IMR-90 (cell line): Measurements from ENCODE around the gene BASP1. TPM values are rescaled to one million over a fixed set of nuclear protein-coding genes. Genes with fewer than 3 reads are reported as not detected.

Experiments used
- ATAC-seq: fragments of 200-7000 bp; cut with Tn5 transposase; 2 replicates; pipeline ENCODE4 v1.9.1; 2020; ENCODE audit warnings: low read depth, mild to moderate bottlenecking, moderate library complexity
- BruUV-seq: library from RNA; stranded (reverse); fragments of 400-500 nt; replicated peaks from 2 replicates; lab custom pipeline; 2021; lab: Mats Ljungman, UMichigan
- CTCF ChIA-PET: fragments of 300-600 bp; formaldehyde crosslinking; extraction: SDS; loops from one replicate; lab custom pipeline; 2021; ENCODE audit warnings: antibody characterized with exemption; lab: Yijun Ruan, JAX
- POLR2A ChIA-PET: fragments of 300-600 bp; sonication (Branson Sonifier 250); formaldehyde crosslinking; loops from one replicate; lab custom pipeline; 2022; ENCODE audit warnings: antibody characterized with exemption; ENCODE audit not compliant: unreplicated experiment; lab: Charles Lee
- DNase-seq: peaks from one replicate; pipeline ENCODE4 v3.0.0; 2013
- H2AFZ ChIP-seq: replicated peaks from 2 replicates; pipeline ENCODE3; 2013; ENCODE audit warnings: low read length, mild to moderate bottlenecking; ENCODE audit not compliant: poor library complexity
- H2AK5ac ChIP-seq: 2 replicates; pipeline ENCODE4 v1.6.1; 2013; ENCODE audit warnings: low read depth, low read length, inconsistent platforms
- H2AK9ac ChIP-seq: replicated peaks from 2 replicates; pipeline ENCODE3; 2013; ENCODE audit warnings: mild to moderate bottlenecking, low read depth, low read length, moderate library complexity; ENCODE audit not compliant: poor library complexity
- H2BK120ac ChIP-seq: 2 replicates; pipeline ENCODE4 v1.6.1; 2013; ENCODE audit warnings: low read depth, low read length, inconsistent platforms
- H2BK15ac ChIP-seq: 3 replicates; pipeline ENCODE4 v1.6.1; 2013; ENCODE audit warnings: low read depth, low read length, inconsistent platforms
- H2BK20ac ChIP-seq: 2 replicates; pipeline ENCODE4 v1.6.1; 2013; ENCODE audit warnings: low read depth, mild to moderate bottlenecking, inconsistent platforms, low read length, moderate library complexity
- H2BK5ac ChIP-seq: 2 replicates; pipeline ENCODE4 v1.6.1; 2013; ENCODE audit warnings: mild to moderate bottlenecking, low read depth, low read length, inconsistent platforms; ENCODE audit not compliant: poor library complexity, severe bottlenecking
- H3K14ac ChIP-seq: replicated peaks from 2 replicates; pipeline ENCODE4 v1.6.1; 2013; ENCODE audit warnings: low read depth, low read length, inconsistent platforms
- H3K18ac ChIP-seq: 2 replicates; pipeline ENCODE4 v1.6.1; 2013; ENCODE audit warnings: low read depth, low read length, control low read depth
- H3K23ac ChIP-seq: 2 replicates; pipeline ENCODE4 v1.6.1; 2013; ENCODE audit warnings: low read depth, low read length, inconsistent platforms
- H3K27ac ChIP-seq: 2 replicates; pipeline ENCODE4 v1.5.1; 2013; ENCODE audit warnings: mild to moderate bottlenecking, control low read depth, low read length; ENCODE audit not compliant: insufficient read depth
- H3K27me3 ChIP-seq: 2 replicates; pipeline ENCODE4 v1.6.1; 2013; ENCODE audit warnings: low read length; ENCODE audit not compliant: control insufficient read depth, insufficient read depth
- H3K36me3 ChIP-seq: 2 replicates; pipeline ENCODE4 v1.6.1; 2013; ENCODE audit warnings: low read length, mixed read lengths; ENCODE audit not compliant: control insufficient read depth, insufficient read depth
- H3K4ac ChIP-seq: 2 replicates; pipeline ENCODE4 v1.6.1; 2013; ENCODE audit warnings: low read depth, low read length, inconsistent platforms
- H3K4me1 ChIP-seq: 2 replicates; pipeline ENCODE4 v1.6.1; 2013; ENCODE audit warnings: low read length, mixed read lengths; ENCODE audit not compliant: control insufficient read depth, insufficient read depth
- H3K4me2 ChIP-seq: 2 replicates; pipeline ENCODE4 v1.6.1; 2013; ENCODE audit warnings: low read depth, mild to moderate bottlenecking, control low read depth, low read length, moderate library complexity
- H3K4me3 ChIP-seq: 2 replicates; pipeline ENCODE4 v1.5.1; 2013; ENCODE audit warnings: low read depth, mild to moderate bottlenecking, control low read depth, low read length, moderate library complexity; ENCODE audit not compliant: insufficient read depth
- H3K56ac ChIP-seq: 2 replicates; pipeline ENCODE4 v1.6.1; 2013; ENCODE audit warnings: low read length, inconsistent platforms; ENCODE audit not compliant: insufficient read depth; ENCODE audit errors: extremely low read depth
- H3K79me1 ChIP-seq, 2 experiments: 2 replicates each; pipeline ENCODE4 v1.6.1; 2013; ENCODE audit warnings: low read length in 2 of 2, inconsistent platforms in 1 of 2, low read depth in 1 of 2
- H3K9ac ChIP-seq: 2 replicates; pipeline ENCODE4 v1.6.1; 2013; ENCODE audit warnings: low read depth, low read length, control low read depth
- H3K9me1 ChIP-seq: 2 replicates; pipeline ENCODE4 v1.6.1; 2013; ENCODE audit warnings: low read length, inconsistent platforms; ENCODE audit not compliant: insufficient read depth
- H3K9me3 ChIP-seq: 2 replicates; pipeline ENCODE4 v1.6.1; 2013; ENCODE audit warnings: low read length; ENCODE audit not compliant: control insufficient read depth, insufficient read depth
- H4K20me1 ChIP-seq: 2 replicates; pipeline ENCODE4 v1.6.1; 2013; ENCODE audit warnings: low read length, inconsistent platforms; ENCODE audit not compliant: insufficient read depth
- H4K5ac ChIP-seq: 2 replicates; pipeline ENCODE4 v1.6.1; 2013; ENCODE audit warnings: mild to moderate bottlenecking, low read depth, low read length, control low read depth
- H4K8ac ChIP-seq, 2 experiments: 2 replicates each; pipeline ENCODE4 v1.6.1; 2013; ENCODE audit warnings: low read depth in 2 of 2, low read length in 2 of 2, control low read depth in 1 of 2, inconsistent platforms in 1 of 2
- H4K91ac ChIP-seq: 2 replicates; pipeline ENCODE4 v1.6.1; 2013; ENCODE audit warnings: low read depth, low read length, inconsistent platforms; ENCODE audit not compliant: insufficient read depth
- FOS ChIP-seq: fragments of 150-350 bp; IDR thresholded peaks from 2 replicates; pipeline ENCODE4 v1.6.1; 2016; ENCODE audit warnings: low read depth, low read length
- MAZ ChIP-seq: IDR thresholded peaks from 2 replicates; pipeline ENCODE4 v1.6.1; 2012; ENCODE audit warnings: low read depth, mild to moderate bottlenecking, low read length, improper control_type of control experiment, moderate library complexity, borderline replicate concordance
- RAD21 ChIP-seq: IDR thresholded peaks from 2 replicates; pipeline ENCODE4 v1.6.1; 2012; ENCODE audit warnings: low read length, improper control_type of control experiment
- WGBS, 2 experiments: methylation state at CpG; one replicate each; pipeline versions ENCODE4 v1.1.5 to v1.1.7; 2013; ENCODE audit warnings: missing lambda C conversion rate in 2 of 2; ENCODE audit not compliant: insufficient read length in 1 of 2; ENCODE audit errors: extremely low coverage in 2 of 2; 5-methylcytosine and 5-hydroxymethylcytosine counted together
- dilution Hi-C: fragments of 300-500 bp; cut with HindIII; formaldehyde crosslinking; loops from one replicate; pipeline ENCODE4 v1.14.3; 2018; ENCODE audit warnings: low sequenced_read_pairs; ENCODE audit not compliant: unreplicated experiment
- in situ Hi-C: fragments of 300-500 bp; cut with MboI; formaldehyde crosslinking; loops from 3 replicates; pipeline ENCODE4 v1.14.3; 2019; ENCODE audit warnings: low sequenced_read_pairs, inconsistent platforms, mixed read lengths
- intact Hi-C: fragments of 100-400 bp; cut with micrococcal nuclease; formaldehyde crosslinking; loops from 2 replicates; pipeline ENCODE4 v1.10.0; 2022
- polyA plus RNA-seq, 3 experiments: library from polyadenylated mRNA; depleted of rRNA; stranded (reverse); fragments of >200 nt; gene quantifications; 2 replicates each; pipeline ENCODE4 v1.2.3, GENCODE V29; 2012; ENCODE audit warnings: low replicate concordance in 1 of 3
- total RNA-seq: library from RNA; depleted of rRNA; stranded (reverse); fragments of >200 nt; gene quantifications from 2 replicates; pipeline ENCODE4 v1.2.3, GENCODE V29; 2012
- TF ChIP-seq, protein P1 (sequence below): fragments of 150-350 bp; IDR thresholded peaks from 2 replicates; pipeline ENCODE4 v1.6.1; 2016; ENCODE audit warnings: low read depth, mild to moderate bottlenecking, low read length, moderate library complexity, borderline replicate concordance
- TF ChIP-seq, protein P2 (sequence below): conservative IDR thresholded peaks from 2 replicates; pipeline ENCODE4 v1.5.1; 2012; ENCODE audit warnings: mild to moderate bottlenecking, low read depth, low read length, improper control_type of control experiment

The BASP1 gene
- total and polyA plus RNA-seq, 2 of the 4 experiments (the other 2 are of a cell fraction) = 39.6 to 103 TPM

GRCh38 chr5:17216176-17216973 lies 1.1 kb upstream of the BASP1 start (continued):
- TF ChIP-seq RAD21 (peak; percentile 95), FOS (no peak)

DNA sequence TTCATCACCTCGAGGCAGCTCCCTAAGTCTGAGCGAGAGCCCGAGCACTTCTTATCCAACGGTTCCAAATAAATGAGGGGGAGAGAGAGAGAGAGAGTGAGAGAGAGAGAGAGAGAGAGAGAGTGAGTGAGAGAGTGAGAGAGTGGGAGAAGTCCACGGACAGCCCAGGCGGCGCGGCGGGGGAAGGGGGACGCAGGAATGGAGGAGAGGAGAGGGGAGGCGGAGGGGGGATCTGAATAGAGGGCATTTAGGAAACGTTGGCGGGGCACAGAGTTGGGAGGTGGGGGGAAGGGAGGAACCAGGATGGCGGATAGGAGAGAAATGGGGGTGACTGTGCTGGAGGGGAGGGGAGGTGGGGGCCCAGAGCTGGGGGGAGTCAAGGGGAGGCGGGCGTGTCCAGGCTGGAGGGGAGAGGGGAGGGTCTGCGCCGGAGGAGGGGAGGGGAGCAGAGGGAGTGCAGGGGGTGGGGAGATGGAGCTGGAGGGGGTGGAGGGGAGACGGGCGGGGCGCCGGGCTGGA lies 398 bp upstream of the BASP1 start:
- TF ChIP-seq, protein P1, sequence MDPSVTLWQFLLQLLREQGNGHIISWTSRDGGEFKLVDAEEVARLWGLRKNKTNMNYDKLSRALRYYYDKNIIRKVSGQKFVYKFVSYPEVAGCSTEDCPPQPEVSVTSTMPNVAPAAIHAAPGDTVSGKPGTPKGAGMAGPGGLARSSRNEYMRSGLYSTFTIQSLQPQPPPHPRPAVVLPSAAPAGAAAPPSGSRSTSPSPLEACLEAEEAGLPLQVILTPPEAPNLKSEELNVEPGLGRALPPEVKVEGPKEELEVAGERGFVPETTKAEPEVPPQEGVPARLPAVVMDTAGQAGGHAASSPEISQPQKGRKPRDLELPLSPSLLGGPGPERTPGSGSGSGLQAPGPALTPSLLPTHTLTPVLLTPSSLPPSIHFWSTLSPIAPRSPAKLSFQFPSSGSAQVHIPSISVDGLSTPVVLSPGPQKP = no peak
- TF ChIP-seq, protein P2, sequence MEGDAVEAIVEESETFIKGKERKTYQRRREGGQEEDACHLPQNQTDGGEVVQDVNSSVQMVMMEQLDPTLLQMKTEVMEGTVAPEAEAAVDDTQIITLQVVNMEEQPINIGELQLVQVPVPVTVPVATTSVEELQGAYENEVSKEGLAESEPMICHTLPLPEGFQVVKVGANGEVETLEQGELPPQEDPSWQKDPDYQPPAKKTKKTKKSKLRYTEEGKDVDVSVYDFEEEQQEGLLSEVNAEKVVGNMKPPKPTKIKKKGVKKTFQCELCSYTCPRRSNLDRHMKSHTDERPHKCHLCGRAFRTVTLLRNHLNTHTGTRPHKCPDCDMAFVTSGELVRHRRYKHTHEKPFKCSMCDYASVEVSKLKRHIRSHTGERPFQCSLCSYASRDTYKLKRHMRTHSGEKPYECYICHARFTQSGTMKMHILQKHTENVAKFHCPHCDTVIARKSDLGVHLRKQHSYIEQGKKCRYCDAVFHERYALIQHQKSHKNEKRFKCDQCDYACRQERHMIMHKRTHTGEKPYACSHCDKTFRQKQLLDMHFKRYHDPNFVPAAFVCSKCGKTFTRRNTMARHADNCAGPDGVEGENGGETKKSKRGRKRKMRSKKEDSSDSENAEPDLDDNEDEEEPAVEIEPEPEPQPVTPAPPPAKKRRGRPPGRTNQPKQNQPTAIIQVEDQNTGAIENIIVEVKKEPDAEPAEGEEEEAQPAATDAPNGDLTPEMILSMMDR = no peak
- peak; percentile 74; the same call in 1 of the 2 replicates for TF ChIP-seq MAZ
- H3K79me1 ChIP-seq = peaks cover 0 to 20% of the 10 kb centered on the region in 2 experiments; a peak in 3 of 4 replicates
- peak overlapping the region; percentile 92 for H3K4me2 ChIP-seq
- no peaks in the 10 kb centered on the region for H3K9me1 ChIP-seq
- peak overlapping the region; percentile 35; the same call in 1 of the 2 replicates for H2BK120ac ChIP-seq
- peaks cover 5% of the 10 kb centered on the region for H3K36me3 ChIP-seq
- H2BK15ac ChIP-seq = peak overlapping the region; percentile 14; the same call in 1 of the 3 replicates
- in situ Hi-C loops = loop anchor here (5.0 to 10.0 kb wide), 2 partner anchors 898 to 1065 kb away; no protein-coding TSS in a partner anchor
- peak overlapping the region; percentile 25; the same call in 1 of the 2 replicates for H3K4ac ChIP-seq
- H3K56ac ChIP-seq = no peak overlapping the region; the same call in 1 of the 2 replicates
- H2AFZ ChIP-seq = peak overlapping the region; percentile 88
- H3K9me3 ChIP-seq = no peaks in the 10 kb centered on the region
- peak overlapping the region; percentile 41; the same call in 1 of the 2 replicates for H4K91ac ChIP-seq
- 0% methylated on average over 6 of the region's 22 CpGs; no CpG with 5 or more reads in 1 of the 2 experiments for WGBS, 2 experiments
- H4K8ac ChIP-seq = peak overlapping the region in 1 of 2 experiments; percentile 36; a peak in 1 of 4 replicates
- peak overlapping the region; percentile 12; the same call in 1 of the 2 replicates for H3K9ac ChIP-seq
- ATAC-seq (peak; percentile 19), DNase-seq (peak; percentile 51)
- no peaks in the 10 kb centered on the region; the same call in 1 of the 2 replicates for H3K27me3 ChIP-seq
- BruUV-seq = no TSS peak
- H2AK9ac ChIP-seq = peak overlapping the region; percentile 60
- H2BK5ac ChIP-seq = peak overlapping the region; percentile 35
- H2AK5ac ChIP-seq = no peak overlapping the region
- ChIA-PET POLR2A (interaction anchor here (0.5 to 0.7 kb wide), 4 partner anchors 9 to 891 kb away, joined by 3 to 5 read pairs (median 4); no protein-coding TSS in a partner anchor), CTCF (interaction anchor here (0.6 to 3.5 kb wide), 11 partner anchors 171 to 1096 kb away, joined by 3 to 27 read pairs (median 3); no protein-coding TSS in a partner anchor)
- H3K4me1 ChIP-seq = peaks cover 3% of the 10 kb centered on the region
- H3K14ac ChIP-seq = no peak overlapping the region
- dilution Hi-C loops = no loop called here
- peak overlapping the region; percentile 39; the same call in 1 of the 2 replicates for H3K18ac ChIP-seq
- H4K20me1 ChIP-seq = peaks cover 34% of the 10 kb centered on the region
- no peak overlapping the region for H3K23ac ChIP-seq
- peak overlapping the region; percentile 49 for H3K4me3 ChIP-seq
- H4K5ac ChIP-seq = no peak overlapping the region
- 0 out of 2 replicates have a peak overlapping the region, but pooled peaks have one; percentile 20 for H2BK20ac ChIP-seq
- peak overlapping the region; percentile 27 for H3K27ac ChIP-seq
- intact Hi-C loops = loop anchor here (1.0 to 10.0 kb wide), 11 partner anchors 66 to 1098 kb away; no protein-coding TSS in a partner anchor
